DND-41 (cell line): Measurements from ENCODE around the gene HUNK.

ENCODE experiments used
- ATAC-seq: fragments of 200-7000 bp; cut with Tn5 transposase; 3 replicates; pipeline ENCODE4 v1.9.1; 2021; ENCODE audit warnings: low read depth; ENCODE audit not compliant: insufficient read depth
- DNase-seq: peaks from one replicate; pipeline ENCODE4 v3.0.0-alpha.2; 2020
- H2AFZ ChIP-seq: 2 replicates; pipeline ENCODE4 v1.6.0; 2012; ENCODE audit warnings: low read depth, low read length
- H3K27ac ChIP-seq: 2 replicates; pipeline ENCODE4 v1.5.1; 2012; ENCODE audit warnings: low read length, inconsistent platforms
- H3K27me3 ChIP-seq: fragments of 200-600 bp; sonication (generic); 2 replicates; pipeline ENCODE4 v1.6.0; 2012; ENCODE audit warnings: low read length, mild to moderate bottlenecking, inconsistent platforms; ENCODE audit not compliant: insufficient read depth, poor library complexity
- H3K36me3 ChIP-seq: 2 replicates; pipeline ENCODE4 v1.5.1; 2012; ENCODE audit warnings: low read length, inconsistent platforms; ENCODE audit not compliant: insufficient read depth
- H3K4me1 ChIP-seq: 2 replicates; pipeline ENCODE4 v1.5.1; 2012; ENCODE audit warnings: mild to moderate bottlenecking, low read length; ENCODE audit not compliant: insufficient read depth
- H3K4me2 ChIP-seq: 2 replicates; pipeline ENCODE4 v1.6.0; 2012; ENCODE audit warnings: mild to moderate bottlenecking, moderate library complexity, low read length, inconsistent platforms; ENCODE audit not compliant: insufficient read depth
- H3K4me3 ChIP-seq, 2 experiments: fragments of 200-600 bp in 1 of 2; shearing (Covaris generic) in 1 of 2; 2 replicates each; pipeline ENCODE4 v1.5.1; 2012 to 2016; ENCODE audit warnings: inconsistent platforms in 2 of 2, low read length in 2 of 2, mild to moderate bottlenecking in 2 of 2, low read depth in 1 of 2, moderate library complexity in 1 of 2
- H3K79me2 ChIP-seq: 2 replicates; pipeline ENCODE4 v1.6.0; 2012; ENCODE audit warnings: low read length, inconsistent platforms; ENCODE audit not compliant: insufficient read depth
- H3K9ac ChIP-seq: 2 replicates; pipeline ENCODE4 v1.6.0; 2012; ENCODE audit warnings: low read depth, mild to moderate bottlenecking, inconsistent platforms, low read length, moderate library complexity
- H3K9me3 ChIP-seq: 2 replicates; pipeline ENCODE4 v1.5.1; 2012; ENCODE audit warnings: low read length, moderate library complexity, mild to moderate bottlenecking, inconsistent platforms; ENCODE audit not compliant: insufficient read depth, severe bottlenecking
- H4K20me1 ChIP-seq: 2 replicates; pipeline ENCODE4 v1.6.0; 2012; ENCODE audit warnings: low read length; ENCODE audit not compliant: insufficient read depth
- CTCF ChIP-seq: IDR thresholded peaks from 2 replicates; pipeline ENCODE4 v1.5.1; 2012; ENCODE audit warnings: borderline replicate concordance, low read length, moderate library complexity, mild to moderate bottlenecking; ENCODE audit not compliant: poor library complexity, severe bottlenecking; ENCODE audit errors: extremely low read depth
- EZH2 ChIP-seq: IDR thresholded peaks from 3 replicates; pipeline ENCODE4 v1.6.1; 2012; ENCODE audit warnings: borderline replicate concordance, low read depth, mild to moderate bottlenecking, moderate library complexity, low read length, inconsistent platforms; ENCODE audit not compliant: severe bottlenecking

HUNK gene

GRCh38 chr21:31872452-31873274, at the start of gene HUNK:
Gene HUNK, plus strand, starts transcription at chr21:31873020. Its CDS starts 655 bp downstream, at chr21:31873675.
- no peak within 1 kb of the TSS for H3K4me3 ChIP-seq
- no peak within 1 kb of the TSS for H2AFZ ChIP-seq
- H4K20me1 ChIP-seq, result no peaks in the 10 kb centered on the region
- H3K9ac ChIP-seq, result no peak within 1 kb of the TSS
- no peak for DNase-seq
- H3K27me3 ChIP-seq, result peaks cover 7% of the 10 kb centered on the region
- H3K36me3 ChIP-seq, result no peaks in the 10 kb centered on the region
- no peaks in the 10 kb centered on the region for H3K79me2 ChIP-seq
- no peaks in the 10 kb centered on the region for H3K9me3 ChIP-seq
- TF ChIP-seq CTCF (no peak), EZH2 (no peak)
- no peak within 1 kb of the TSS for H3K4me2 ChIP-seq
- H3K27ac ChIP-seq, result no peak within 1 kb of the TSS
- no peak for ATAC-seq
- no peaks in the 10 kb centered on the region for H3K4me1 ChIP-seq

- peaks cover 3% of the 10 kb centered on the region for H3K27me3 ChIP-seq
- TF ChIP-seq CTCF (no peak), EZH2 (no peak)
- DNase-seq (no peak), ATAC-seq (no peak)
- no peaks in the 10 kb centered on the region for H3K9me3 ChIP-seq
- no peaks in the 10 kb centered on the region for H3K36me3 ChIP-seq
- no peak overlapping the region for H3K4me2 ChIP-seq
- H3K79me2 ChIP-seq, result no peaks in the 10 kb centered on the region
- no peak overlapping the region for H3K4me3 ChIP-seq
- H3K9ac ChIP-seq, result no peak overlapping the region
- H4K20me1 ChIP-seq, result no peaks in the 10 kb centered on the region
- H3K4me1 ChIP-seq, result no peaks in the 10 kb centered on the region
- H2AFZ ChIP-seq, result no peak overlapping the region
- H3K27ac ChIP-seq, result no peak overlapping the region
These were observed 42.9 kb upstream of the HUNK start for GRCh38 chr21:31829736-31830472.

- Histone ChIP-seq H3K36me3 (no peaks in the 10 kb centered on the region), H3K4me2 (no peak overlapping the region), H3K79me2 (no peaks in the 10 kb centered on the region), H3K9me3 (no peaks in the 10 kb centered on the region), H3K4me3 (no peak overlapping the region), H3K27ac (no peak overlapping the region), H3K4me1 (no peaks in the 10 kb centered on the region), H3K27me3 (peaks cover 3% of the 10 kb centered on the region), H2AFZ (no peak overlapping the region), H4K20me1 (no peaks in the 10 kb centered on the region), H3K9ac (no peak overlapping the region)
- DNase-seq (no peak), ATAC-seq (no peak)
- TF ChIP-seq EZH2 (no peak), CTCF (no peak)
These were observed 42.1 kb upstream of the HUNK start for GRCh38 chr21:31830701-31831100.
